Measurements from ENCODE around the gene PTH2.
"Not testable (repeated sequence)": the region's sequence is repeated elsewhere in the genome, so short reads cannot be mapped to it uniquely, and the experiment has no call there.

PTH2 gene

GRCh38 chr19:49374665-49375434 lies 48.4 kb downstream of the PTH2 start:
- no peak for DNase-seq

- not testable (repeated sequence) for DNase-seq
These were observed 50.1 kb downstream of the PTH2 start for GRCh38 chr19:49373174-49373573.

Data from activated CD8-positive, alpha-beta memory T cell treated with anti-CD3 and anti-CD28 coated beads for 24 hours (primary cell).